ENCODE results near the gene C5orf22. TPM values are rescaled to one million over a fixed set of nuclear protein-coding genes. Genes with fewer than 3 reads are reported as not detected.

C5orf22 gene
- total and polyA plus RNA-seq, 10 of the 15 experiments (the other 5 are each of a cell fraction or from before 2014, with no cell fraction given) = 10.5 to 35.5 (median 24.0) TPM

DNA sequence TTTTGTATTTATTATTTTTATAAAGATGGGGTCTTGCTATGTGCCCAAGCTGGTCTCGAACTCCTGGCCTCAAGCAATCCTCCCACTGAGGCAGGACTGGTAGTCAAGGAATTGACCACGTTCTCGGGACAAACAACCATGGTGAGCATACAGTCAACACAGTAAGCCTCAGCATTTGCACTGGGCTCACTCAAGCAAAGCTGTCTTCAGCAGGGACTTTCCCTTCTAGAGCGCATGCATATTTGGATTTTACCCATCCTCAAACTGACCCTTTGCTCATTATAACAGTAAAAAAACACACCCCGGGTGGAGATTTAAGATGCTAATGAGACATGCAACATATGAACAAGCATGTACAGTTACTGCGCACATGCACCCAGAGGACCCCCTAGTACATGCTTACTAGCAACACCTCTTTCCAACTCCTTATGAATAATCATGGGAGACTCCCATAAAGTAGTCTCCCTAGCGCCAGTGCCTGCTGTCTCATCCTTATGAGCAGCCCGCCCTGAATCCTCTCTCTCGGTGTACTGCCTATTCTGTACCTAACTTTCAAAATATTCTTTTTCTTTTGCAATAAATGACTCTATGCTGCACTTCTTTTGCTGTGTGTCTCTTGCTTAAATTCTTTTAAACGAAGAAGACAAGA lies 41.5 kb downstream of the C5orf22 start:
- Histone ChIP-seq H3K4me1 (ENCODE audit: control insufficient read depth, insufficient read depth, low read length) (no peaks in the 10 kb centered on the region), H3K4me2 (ENCODE audit: control insufficient read depth, insufficient read depth) (no peak overlapping the region), H2AFZ (ENCODE audit: control insufficient read depth, low read depth, low read length) (no peak overlapping the region), H3K4me3 (no peak overlapping the region), H3K9ac (ENCODE audit: control insufficient read depth, insufficient read depth, low read length) (no peak overlapping the region), H3K9me3 (replicated peaks; ENCODE audit: control insufficient read depth, insufficient read depth, low read length) (no peaks in the 10 kb centered on the region), H3K27me3 (replicated peaks in 1 of 2; ENCODE audit: control insufficient read depth in 2 of 2, insufficient read depth in 2 of 2, low read length in 1 of 2) (no peaks in the 10 kb centered on the region), H3K79me2 (ENCODE audit: control insufficient read depth, insufficient read depth, low read length) (no peaks in the 10 kb centered on the region), H3K36me3 (ENCODE audit: control insufficient read depth in 2 of 2, insufficient read depth in 2 of 2, low read length in 1 of 2) (no peaks in the 10 kb centered on the region), H4K20me1 (ENCODE audit: control insufficient read depth, insufficient read depth) (no peaks in the 10 kb centered on the region), H3K27ac (ENCODE audit: control insufficient read depth, insufficient read depth) (no peak overlapping the region)
- ChIA-PET SMC1A (ENCODE audit: uncharacterized antibody, unreplicated experiment) (interaction anchor here (1.5 kb wide), 1 partner anchor 65 kb away, joined by 3 read pairs; no protein-coding TSS in a partner anchor), POLR2A (no interaction called here), RAD21 (ENCODE audit: unreplicated experiment) (no interaction called here), CTCF (interaction anchor here (0.8 kb wide), 1 partner anchor 520 kb away, joined by 4 read pairs; no protein-coding TSS in a partner anchor)
- intact Hi-C loops (cut with micrococcal nuclease; ENCODE audit: unreplicated experiment) (no loop called here), in situ Hi-C loops (cut with MboI) (no loop called here)
- TF ChIP-seq NFIC (IDR thresholded peaks at IDR 0.05; ENCODE audit: low read depth, low read length) = no peak
- TF ChIP-seq, protein P1, sequence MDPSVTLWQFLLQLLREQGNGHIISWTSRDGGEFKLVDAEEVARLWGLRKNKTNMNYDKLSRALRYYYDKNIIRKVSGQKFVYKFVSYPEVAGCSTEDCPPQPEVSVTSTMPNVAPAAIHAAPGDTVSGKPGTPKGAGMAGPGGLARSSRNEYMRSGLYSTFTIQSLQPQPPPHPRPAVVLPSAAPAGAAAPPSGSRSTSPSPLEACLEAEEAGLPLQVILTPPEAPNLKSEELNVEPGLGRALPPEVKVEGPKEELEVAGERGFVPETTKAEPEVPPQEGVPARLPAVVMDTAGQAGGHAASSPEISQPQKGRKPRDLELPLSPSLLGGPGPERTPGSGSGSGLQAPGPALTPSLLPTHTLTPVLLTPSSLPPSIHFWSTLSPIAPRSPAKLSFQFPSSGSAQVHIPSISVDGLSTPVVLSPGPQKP (IDR thresholded peaks at IDR 0.05; ENCODE audit: low read depth, low read length) = no peak
- peak; percentile 60; the same call in 1 of the 2 replicates for TF ChIP-seq PAX5 (IDR thresholded peaks at IDR 0.05; ENCODE audit: borderline replicate concordance, low read depth, low read length)
- no peak for TF ChIP-seq SIN3A (IDR thresholded peaks at IDR 0.05; ENCODE audit: low read depth, low read length)
- TF ChIP-seq GABPA (IDR thresholded peaks at IDR 0.05; ENCODE audit: low read depth) = no peak
- no peak for TF ChIP-seq SUZ12 (IDR thresholded peaks at IDR 0.05; ENCODE audit: unreplicated experiment)
- TF ChIP-seq POU2F2 (IDR thresholded peaks at IDR 0.05; ENCODE audit: borderline replicate concordance, low read depth, low read length) = peak; percentile 97; the same call in 2 of the 3 replicates
- TF ChIP-seq HDAC6 (IDR thresholded peaks at IDR 0.05; ENCODE audit: unreplicated experiment) = no peak
- no peak for TF ChIP-seq ZSCAN29 (IDR thresholded peaks at IDR 0.05)
- ATAC-seq = peak; percentile 96
- DNase-seq (ENCODE audit: low read depth, low spot score) = peak; percentile 15
- peak; percentile 35 for FAIRE-seq
- 3% methylated on average over 10 of the region's 10 CpGs for WGBS (ENCODE audit: insufficient coverage, insufficient replicate concordance, low lambda C conversion rate, missing lambda C conversion rate)
- BruUV-seq (replicated peaks) = no TSS peak
